Measurements from ENCODE around the gene SULT1B1. TPM values are rescaled to one million over a fixed set of nuclear protein-coding genes. Genes with fewer than 3 reads are reported as not detected.

SULT1B1 gene
- total RNA-seq, 1 donor from 2014 or later, result 0.11 TPM

GRCh38 chr4:69708211-69708610, 52.2 kb downstream of the SULT1B1 start:
- no peak for FAIRE-seq

DNA sequence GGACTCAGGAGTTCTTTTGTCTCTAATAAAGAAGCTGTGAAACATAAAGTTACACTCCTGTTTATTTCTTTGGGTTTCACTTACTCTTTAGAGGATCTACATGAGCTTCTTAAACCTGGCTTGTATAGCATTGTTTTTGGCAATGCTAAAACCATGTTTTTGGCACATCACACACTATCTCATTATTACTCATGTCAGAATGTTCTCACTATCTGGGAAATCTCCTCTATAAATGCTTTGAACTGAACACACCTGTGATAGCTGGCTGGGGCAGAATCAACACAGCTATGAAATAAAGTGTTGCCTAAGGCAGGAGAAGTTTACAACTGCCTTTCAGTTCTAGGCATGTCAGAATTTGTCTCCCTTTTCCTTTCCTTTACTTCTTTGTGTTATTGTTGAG, 52.6 kb downstream of the SULT1B1 start:
- peaks cover 2% of the 10 kb centered on the region for H3K4me1 Mint-ChIP-seq (ENCODE audit: low read depth, unreplicated experiment)
- H4K20me1 ChIP-seq (ENCODE audit: insufficient read depth, low read length), result no peaks in the 10 kb centered on the region
- H3K27me3 ChIP-seq (ENCODE audit: insufficient read depth, low read length), result no peaks in the 10 kb centered on the region
- H2AFZ ChIP-seq (ENCODE audit: low read depth, low read length), result no peak overlapping the region
- DNase-seq (ENCODE audit: low read depth), result no peak
- TF ChIP-seq CTCF (IDR thresholded peaks at IDR 0.05; ENCODE audit: insufficient read depth, low read depth, low read length) (no peak), EZH2 (IDR thresholded peaks at IDR 0.05; ENCODE audit: insufficient read depth, low read length) (no peak)
- H3K4me3 ChIP-seq (ENCODE audit: insufficient read depth, low read depth, low read length), result no peak overlapping the region
- H3K4me2 ChIP-seq (ENCODE audit: low read length), result no peak overlapping the region
- no peaks in the 10 kb centered on the region for H3K36me3 ChIP-seq (ENCODE audit: insufficient read depth, low read length)
- H3K9me3 Mint-ChIP-seq (ENCODE audit: unreplicated experiment), result peaks cover 11% of the 10 kb centered on the region
- no peak for FAIRE-seq
- H3K27ac ChIP-seq (ENCODE audit: low read depth, low read length), result no peak overlapping the region
- no peaks in the 10 kb centered on the region for H3K79me2 ChIP-seq (ENCODE audit: insufficient read depth, low read length)
- no peak overlapping the region for H3K9ac ChIP-seq (ENCODE audit: low read length)
- H3K27ac Mint-ChIP-seq (ENCODE audit: unreplicated experiment), result no peak overlapping the region
- no peaks in the 10 kb centered on the region for H3K36me3 Mint-ChIP-seq (ENCODE audit: low read depth, unreplicated experiment)
- no peak overlapping the region for H3K4me3 Mint-ChIP-seq (ENCODE audit: unreplicated experiment)
- no peaks in the 10 kb centered on the region for H3K27me3 Mint-ChIP-seq (ENCODE audit: low read depth, unreplicated experiment)
- no peaks in the 10 kb centered on the region for H3K4me1 ChIP-seq (ENCODE audit: insufficient read depth, low read length)
- no peaks in the 10 kb centered on the region for H3K9me3 ChIP-seq (ENCODE audit: insufficient read depth, low read depth, low read length)

More at GRCh38 chr4:69708211-69708610, 52.2 kb downstream of the SULT1B1 start:
- no peak overlapping the region for H3K4me3 Mint-ChIP-seq (ENCODE audit: unreplicated experiment)
- Histone ChIP-seq H4K20me1 (ENCODE audit: insufficient read depth, low read length) (no peaks in the 10 kb centered on the region), H3K4me3 (ENCODE audit: insufficient read depth, low read depth, low read length) (no peak overlapping the region), H3K9me3 (ENCODE audit: insufficient read depth, low read depth, low read length) (no peaks in the 10 kb centered on the region), H3K36me3 (ENCODE audit: insufficient read depth, low read length) (no peaks in the 10 kb centered on the region), H3K4me1 (ENCODE audit: insufficient read depth, low read length) (no peaks in the 10 kb centered on the region), H3K9ac (ENCODE audit: low read length) (no peak overlapping the region), H3K27ac (ENCODE audit: low read depth, low read length) (no peak overlapping the region), H3K27me3 (ENCODE audit: insufficient read depth, low read length) (no peaks in the 10 kb centered on the region), H3K79me2 (ENCODE audit: insufficient read depth, low read length) (no peaks in the 10 kb centered on the region), H2AFZ (ENCODE audit: low read depth, low read length) (no peak overlapping the region), H3K4me2 (ENCODE audit: low read length) (no peak overlapping the region)
- no peaks in the 10 kb centered on the region for H3K27me3 Mint-ChIP-seq (ENCODE audit: low read depth, unreplicated experiment)
- H3K36me3 Mint-ChIP-seq (ENCODE audit: low read depth, unreplicated experiment), result no peaks in the 10 kb centered on the region
- H3K9me3 Mint-ChIP-seq (ENCODE audit: unreplicated experiment), result peaks cover 11% of the 10 kb centered on the region
- TF ChIP-seq EZH2 (IDR thresholded peaks at IDR 0.05; ENCODE audit: insufficient read depth, low read length), result no peak
- no peak for TF ChIP-seq CTCF (IDR thresholded peaks at IDR 0.05; ENCODE audit: insufficient read depth, low read depth, low read length)
- H3K4me1 Mint-ChIP-seq (ENCODE audit: low read depth, unreplicated experiment), result peaks cover 2% of the 10 kb centered on the region
- H3K27ac Mint-ChIP-seq (ENCODE audit: unreplicated experiment), result no peak overlapping the region
- no peak for DNase-seq (ENCODE audit: low read depth)

- Histone ChIP-seq H3K4me3 (ENCODE audit: insufficient read depth, low read depth, low read length) (no peak overlapping the region), H2AFZ (ENCODE audit: low read depth, low read length) (no peak overlapping the region), H3K27me3 (ENCODE audit: insufficient read depth, low read length) (no peaks in the 10 kb centered on the region), H3K9ac (ENCODE audit: low read length) (no peak overlapping the region), H3K4me1 (ENCODE audit: insufficient read depth, low read length) (no peaks in the 10 kb centered on the region), H3K27ac (ENCODE audit: low read depth, low read length) (no peak overlapping the region), H3K36me3 (ENCODE audit: insufficient read depth, low read length) (no peaks in the 10 kb centered on the region), H3K9me3 (ENCODE audit: insufficient read depth, low read depth, low read length) (no peaks in the 10 kb centered on the region), H3K79me2 (ENCODE audit: insufficient read depth, low read length) (no peaks in the 10 kb centered on the region), H3K4me2 (ENCODE audit: low read length) (no peak overlapping the region), H4K20me1 (ENCODE audit: insufficient read depth, low read length) (no peaks in the 10 kb centered on the region)
- Mint-ChIP-seq H3K27ac (ENCODE audit: unreplicated experiment) (no peak overlapping the region), H3K9me3 (ENCODE audit: unreplicated experiment) (no peaks in the 10 kb centered on the region), H3K4me3 (ENCODE audit: unreplicated experiment) (no peak overlapping the region), H3K36me3 (ENCODE audit: low read depth, unreplicated experiment) (no peaks in the 10 kb centered on the region), H3K27me3 (ENCODE audit: low read depth, unreplicated experiment) (no peaks in the 10 kb centered on the region), H3K4me1 (ENCODE audit: low read depth, unreplicated experiment) (peaks cover 1% of the 10 kb centered on the region)
- TF ChIP-seq EZH2 (IDR thresholded peaks at IDR 0.05; ENCODE audit: insufficient read depth, low read length), result no peak
- no peak for TF ChIP-seq CTCF (IDR thresholded peaks at IDR 0.05; ENCODE audit: insufficient read depth, low read depth, low read length)
- FAIRE-seq (no peak), DNase-seq (ENCODE audit: low read depth) (no peak)
Measured at GRCh38 chr4:69702201-69702600, 58.2 kb downstream of the SULT1B1 start.

All from astrocyte (in vitro differentiated cells and primary cell).